H9 (cell line): ENCODE measurements around the gene FLNC. TPM values are rescaled to one million over a fixed set of nuclear protein-coding genes. Genes with fewer than 3 reads are reported as not detected.

ENCODE experiments used
- DNase-seq: peaks from one replicate; pipeline ENCODE4 v3.0.0-alpha.2; 2017
- H2AFZ ChIP-seq: one replicate; pipeline ENCODE4 v1.6.1; 2013; ENCODE audit warnings: mild to moderate bottlenecking, low read length, control low read depth, moderate library complexity
- H2AK5ac ChIP-seq: 2 replicates; pipeline ENCODE4 v1.6.1; 2013; ENCODE audit warnings: low read length, control low read depth, mixed read lengths; ENCODE audit not compliant: insufficient read length
- H2BK120ac ChIP-seq: one replicate; pipeline ENCODE4 v1.6.1; 2013; ENCODE audit warnings: low read depth, mild to moderate bottlenecking, low read length, control low read depth, inconsistent platforms; ENCODE audit not compliant: poor library complexity, severe bottlenecking
- H2BK12ac ChIP-seq: 2 replicates; pipeline ENCODE4 v1.6.1; 2013; ENCODE audit warnings: low read length, control low read depth, mixed read lengths, low read depth; ENCODE audit not compliant: insufficient read length
- H2BK15ac ChIP-seq: 2 replicates; pipeline ENCODE4 v1.6.1; 2013; ENCODE audit warnings: low read depth, low read length, control low read depth
- H2BK20ac ChIP-seq: one replicate; pipeline ENCODE4 v1.6.1; 2013; ENCODE audit warnings: low read depth, mild to moderate bottlenecking, low read length, control low read depth, inconsistent platforms; ENCODE audit not compliant: poor library complexity, severe bottlenecking
- H2BK5ac ChIP-seq: 2 replicates; pipeline ENCODE4 v1.6.1; 2013; ENCODE audit warnings: low read length, control low read depth, mixed read lengths; ENCODE audit not compliant: insufficient read length
- H3K14ac ChIP-seq: 2 replicates; pipeline ENCODE4 v1.6.1; 2013; ENCODE audit warnings: low read length, control low read depth; ENCODE audit not compliant: insufficient read depth
- H3K18ac ChIP-seq: 2 replicates; pipeline ENCODE4 v1.6.1; 2013; ENCODE audit warnings: low read depth, mild to moderate bottlenecking, mixed read lengths, low read length, control low read depth; ENCODE audit not compliant: insufficient read length
- H3K23ac ChIP-seq: 2 replicates; pipeline ENCODE4 v1.6.1; 2013; ENCODE audit warnings: low read length, control low read depth, mixed read lengths, low read depth; ENCODE audit not compliant: insufficient read length
- H3K23me2 ChIP-seq: 2 replicates; pipeline ENCODE4 v1.6.1; 2013; ENCODE audit warnings: low read depth, mild to moderate bottlenecking, mixed read lengths, low read length, control low read depth; ENCODE audit not compliant: insufficient read length, poor library complexity, severe bottlenecking
- H3K27ac ChIP-seq: 2 replicates; pipeline ENCODE4 v1.5.1; 2013; ENCODE audit warnings: low read length, control low read depth, mixed read lengths, low read depth; ENCODE audit not compliant: insufficient read length
- H3K27me3 ChIP-seq: 2 replicates; pipeline ENCODE4 v1.6.1; 2013; ENCODE audit warnings: low read length, control low read depth, inconsistent platforms; ENCODE audit not compliant: insufficient read depth
- H3K4ac ChIP-seq: 2 replicates; pipeline ENCODE4 v1.6.1; 2013; ENCODE audit warnings: low read depth, mild to moderate bottlenecking, control low read depth, inconsistent platforms, low read length, moderate library complexity
- H3K4me1 ChIP-seq: 2 replicates; pipeline ENCODE4 v1.6.1; 2013; ENCODE audit warnings: low read length, control low read depth, inconsistent platforms; ENCODE audit not compliant: insufficient read depth
- H3K4me2 ChIP-seq: 2 replicates; pipeline ENCODE4 v1.6.1; 2013; ENCODE audit warnings: low read length, control low read depth, mixed read lengths; ENCODE audit not compliant: insufficient read length, insufficient read depth
- H3K56ac ChIP-seq: 2 replicates; pipeline ENCODE4 v1.6.1; 2013; ENCODE audit warnings: low read depth, mild to moderate bottlenecking, mixed read lengths, low read length, control low read depth; ENCODE audit not compliant: insufficient read length
- H3K79me1 ChIP-seq: 2 replicates; pipeline ENCODE4 v1.6.1; 2013; ENCODE audit warnings: low read depth, mild to moderate bottlenecking, moderate library complexity, low read length, control low read depth, inconsistent platforms; ENCODE audit not compliant: insufficient read depth, poor library complexity, severe bottlenecking
- H3K79me2 ChIP-seq: 2 replicates; pipeline ENCODE4 v1.6.1; 2013; ENCODE audit warnings: low read length, control low read depth, inconsistent platforms; ENCODE audit not compliant: insufficient read depth
- H3K9ac ChIP-seq: 2 replicates; pipeline ENCODE4 v1.6.1; 2013; ENCODE audit warnings: low read length, control low read depth, mixed read lengths; ENCODE audit not compliant: insufficient read length; ENCODE audit errors: extremely low read depth
- H3K9me3 ChIP-seq: one replicate; pipeline ENCODE4 v1.6.1; 2013; ENCODE audit warnings: low read depth, low read length, inconsistent platforms; ENCODE audit not compliant: control insufficient read depth
- H3T11ph ChIP-seq: one replicate; pipeline ENCODE4 v1.6.1; 2013; ENCODE audit warnings: mild to moderate bottlenecking, low read length, control low read depth, inconsistent platforms
- H4K20me1 ChIP-seq: one replicate; pipeline ENCODE4 v1.6.1; 2013; ENCODE audit not compliant: control insufficient read depth, insufficient read length, insufficient read depth
- H4K5ac ChIP-seq: 2 replicates; pipeline ENCODE4 v1.6.1; 2013; ENCODE audit warnings: low read depth, mild to moderate bottlenecking, mixed read lengths, low read length, control low read depth; ENCODE audit not compliant: insufficient read length
- H4K8ac ChIP-seq: replicated peaks from 2 replicates; pipeline ENCODE4 v1.6.1; 2013; ENCODE audit warnings: low read length, control low read depth, mixed read lengths, low read depth; ENCODE audit not compliant: insufficient read length
- H4K91ac ChIP-seq: 2 replicates; pipeline ENCODE4 v1.6.1; 2013; ENCODE audit warnings: low read depth, mild to moderate bottlenecking, moderate library complexity, mixed read lengths, low read length, control low read depth; ENCODE audit not compliant: insufficient read length
- H3K27ac Mint-ChIP-seq, 3 experiments: 2 replicates in 2 of 3; 3 replicates in 1 of 3; pipeline ENCODE4 v1.8.0; 2020 to 2021; ENCODE audit warnings: mixed read lengths in 3 of 3, mild to moderate bottlenecking in 1 of 3, moderate library complexity in 1 of 3
- H3K27me3 Mint-ChIP-seq: 2 replicates; pipeline ENCODE4 v1.8.0; 2021; ENCODE audit warnings: low read depth, mild to moderate bottlenecking, moderate library complexity, mixed read lengths
- H3K36me3 Mint-ChIP-seq, 3 experiments: 2 replicates in 2 of 3; 3 replicates in 1 of 3; pipeline ENCODE4 v1.8.0; 2020 to 2021; ENCODE audit warnings: low read depth in 3 of 3, mixed read lengths in 3 of 3; ENCODE audit not compliant: insufficient read depth in 1 of 3
- H3K4me1 Mint-ChIP-seq, 2 experiments: 2 replicates each; pipeline ENCODE4 v1.8.0; 2020; ENCODE audit warnings: mixed read lengths in 2 of 2
- H3K4me3 Mint-ChIP-seq, 2 experiments: 2 replicates in 1 of 2; 3 replicates in 1 of 2; pipeline ENCODE4 v1.8.0; 2020 to 2021; ENCODE audit warnings: mild to moderate bottlenecking in 2 of 2, mixed read lengths in 2 of 2, moderate library complexity in 1 of 2
- H3K9me3 Mint-ChIP-seq, 2 experiments: 2 replicates in 1 of 2; 3 replicates in 1 of 2; pipeline ENCODE4 v1.8.0; 2020; ENCODE audit warnings: mild to moderate bottlenecking in 2 of 2, mixed read lengths in 2 of 2, moderate library complexity in 1 of 2
- WGBS: extraction: QIAGEN DNeasy Blood & Tissue Kit; methylation state at CpG from one replicate; pipeline ENCODE4 v1.1.7; 2013; ENCODE audit warnings: missing lambda C conversion rate, low lambda C conversion rate, mixed read lengths; ENCODE audit not compliant: insufficient read length; ENCODE audit errors: extremely low coverage; 5-methylcytosine and 5-hydroxymethylcytosine counted together
- total RNA-seq: library from RNA; stranded (reverse); gene quantifications from 2 replicates; pipeline ENCODE4 v1.2.1, GENCODE V29; 2021
- TF ChIP-seq, protein P1 (sequence below): fragments of 200-600 bp; sonication (generic); conservative IDR thresholded peaks from 3 replicates; pipeline ENCODE4 v1.8.0; 2021; ENCODE audit warnings: antibody characterized with exemption, mild to moderate bottlenecking

The FLNC gene
- total RNA-seq, 1 experiment from 2014 or later: 12.2 TPM

- TF ChIP-seq, protein P1, sequence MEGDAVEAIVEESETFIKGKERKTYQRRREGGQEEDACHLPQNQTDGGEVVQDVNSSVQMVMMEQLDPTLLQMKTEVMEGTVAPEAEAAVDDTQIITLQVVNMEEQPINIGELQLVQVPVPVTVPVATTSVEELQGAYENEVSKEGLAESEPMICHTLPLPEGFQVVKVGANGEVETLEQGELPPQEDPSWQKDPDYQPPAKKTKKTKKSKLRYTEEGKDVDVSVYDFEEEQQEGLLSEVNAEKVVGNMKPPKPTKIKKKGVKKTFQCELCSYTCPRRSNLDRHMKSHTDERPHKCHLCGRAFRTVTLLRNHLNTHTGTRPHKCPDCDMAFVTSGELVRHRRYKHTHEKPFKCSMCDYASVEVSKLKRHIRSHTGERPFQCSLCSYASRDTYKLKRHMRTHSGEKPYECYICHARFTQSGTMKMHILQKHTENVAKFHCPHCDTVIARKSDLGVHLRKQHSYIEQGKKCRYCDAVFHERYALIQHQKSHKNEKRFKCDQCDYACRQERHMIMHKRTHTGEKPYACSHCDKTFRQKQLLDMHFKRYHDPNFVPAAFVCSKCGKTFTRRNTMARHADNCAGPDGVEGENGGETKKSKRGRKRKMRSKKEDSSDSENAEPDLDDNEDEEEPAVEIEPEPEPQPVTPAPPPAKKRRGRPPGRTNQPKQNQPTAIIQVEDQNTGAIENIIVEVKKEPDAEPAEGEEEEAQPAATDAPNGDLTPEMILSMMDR: no peak
- DNase-seq: no peak
- H3K4me1 ChIP-seq: no peaks in the 10 kb centered on the region
- H3K18ac ChIP-seq: no peak overlapping the region
- H2AFZ ChIP-seq: no peak overlapping the region
- no peak overlapping the region for H2BK5ac ChIP-seq
- no CpG with 5 or more reads among the region's 5 CpGs for WGBS
- no peak overlapping the region for H2BK12ac ChIP-seq
- H3K4ac ChIP-seq: no peak overlapping the region
- H2BK15ac ChIP-seq: no peak overlapping the region
- H3K14ac ChIP-seq: no peak overlapping the region
- peaks cover 2 to 14% of the 10 kb centered on the region in 2 experiments for H3K4me1 Mint-ChIP-seq
- peaks cover 0 to 3% (median 0%) of the 10 kb centered on the region in 3 experiments; a peak in 2 of 7 replicates for H3K36me3 Mint-ChIP-seq
- peak overlapping the region; percentile 19 to 39 (median 34); a peak in 3 of 7 replicates for H3K27ac Mint-ChIP-seq
- H3K23me2 ChIP-seq: no peaks in the 10 kb centered on the region
- no peaks in the 10 kb centered on the region for H3K27me3 ChIP-seq
- no peaks in the 10 kb centered on the region for H3K27me3 Mint-ChIP-seq
- H3K23ac ChIP-seq: no peak overlapping the region
- no peak overlapping the region for H3K56ac ChIP-seq
- no peak overlapping the region for H2AK5ac ChIP-seq
- H2BK20ac ChIP-seq: no peak overlapping the region
- no peak overlapping the region for H2BK120ac ChIP-seq
- H3K79me1 ChIP-seq: no peaks in the 10 kb centered on the region
- no peak overlapping the region for H3K9ac ChIP-seq
- H4K8ac ChIP-seq: no peak overlapping the region
- H4K5ac ChIP-seq: no peak overlapping the region
- no peak overlapping the region for H3T11ph ChIP-seq
- no peaks in the 10 kb centered on the region for H3K79me2 ChIP-seq
- no peaks in the 10 kb centered on the region for H3K9me3 ChIP-seq
- no peaks in the 10 kb centered on the region for H3K9me3 Mint-ChIP-seq
- no peak overlapping the region for H4K91ac ChIP-seq
- H4K20me1 ChIP-seq: no peaks in the 10 kb centered on the region
- H3K4me3 Mint-ChIP-seq: no peak overlapping the region
- no peak overlapping the region for H3K27ac ChIP-seq
- H3K4me2 ChIP-seq: no peak overlapping the region
These were observed 15.3 kb downstream of the FLNC start for GRCh38 chr7:128845475-128845874.
